A172 (cell line): Measurements from ENCODE around the gene AK1. TPM values are rescaled to one million over a fixed set of nuclear protein-coding genes. Genes with fewer than 3 reads are reported as not detected.

ENCODE experiments used
- DNase-seq: peaks from one replicate; pipeline ENCODE4 v3.0.0-alpha.2; 2015; ENCODE audit warnings: low spot score
- total RNA-seq: library from RNA; depleted of rRNA; stranded (reverse); fragments of >200 nt; shearing (Covaris generic); gene quantifications from 2 replicates; pipeline ENCODE4 v1.2.3, GENCODE V29; 2014; rRNA removed

AK1 gene
- 151 and 173 TPM in 2 replicates for total RNA-seq

GRCh38 chr9:127877566-127877998 lies at the start of gene AK1:
Gene AK1 (minus strand): TSS chr9:127877675. CDS start chr9:127874617, 3,058 bp downstream.
- no peak for DNase-seq

- no peak for DNase-seq
These were observed 49.4 kb upstream of the AK1 start for GRCh38 chr9:127926906-127927200.

GRCh38 chr9:127925959-127926905 lies 48.8 kb upstream of the AK1 start:
- DNase-seq: no peak

- DNase-seq: no peak
These were observed 47.4 kb upstream of the AK1 start for GRCh38 chr9:127924736-127925444.

GRCh38 chr9:127923771-127924170 lies 46.3 kb upstream of the AK1 start:
- DNase-seq: peak; percentile 97

- DNase-seq: no peak
These were observed 45.6 kb upstream of the AK1 start for GRCh38 chr9:127923046-127923445.

- DNase-seq: peak; percentile 50
These were observed 44.2 kb upstream of the AK1 start for GRCh38 chr9:127921557-127922120.

- DNase-seq: no peak
These were observed 43.3 kb upstream of the AK1 start for GRCh38 chr9:127920794-127921193.

GRCh38 chr9:127919253-127919815 lies 41.9 kb upstream of the AK1 start:
- peak; percentile 100 for DNase-seq

- peak; percentile 47 for DNase-seq
These were observed 41.0 kb upstream of the AK1 start for GRCh38 chr9:127918183-127919107.

- no peak for DNase-seq
These were observed 40.1 kb upstream of the AK1 start for GRCh38 chr9:127917603-127918002.

GRCh38 chr9:127916720-127917581 lies 39.5 kb upstream of the AK1 start, which contains the start of gene ST6GALNAC4:
Gene ST6GALNAC4 (minus strand): TSS chr9:127917041. CDS start chr9:127916419, 622 bp downstream.
- DNase-seq: peak; percentile 84

- no peak for DNase-seq
These were observed 38.6 kb upstream of the AK1 start for GRCh38 chr9:127915801-127916719.

GRCh38 chr9:127915325-127915752 lies 37.9 kb upstream of the AK1 start:
- no peak for DNase-seq

- DNase-seq: no peak
These were observed 36.2 kb upstream of the AK1 start for GRCh38 chr9:127913682-127914081.

GRCh38 chr9:127912882-127913281 lies 35.4 kb upstream of the AK1 start:
- DNase-seq: no peak

- no peak for DNase-seq
These were observed 34.8 kb upstream of the AK1 start for GRCh38 chr9:127912296-127912695.

- DNase-seq: peak; percentile 72
These were observed 33.2 kb upstream of the AK1 start for GRCh38 chr9:127910613-127911205.
